Measurements from ENCODE around the gene GRIN1. TPM values are rescaled to one million over a fixed set of nuclear protein-coding genes. Genes with fewer than 3 reads are reported as not detected.
A peak's percentile ranks its signal among the peaks of the same experiment; 100 is the strongest.

GRIN1 gene
- total and polyA plus RNA-seq, 5 donors: 0.08 to 0.09 TPM; not detected in 3

DNA sequence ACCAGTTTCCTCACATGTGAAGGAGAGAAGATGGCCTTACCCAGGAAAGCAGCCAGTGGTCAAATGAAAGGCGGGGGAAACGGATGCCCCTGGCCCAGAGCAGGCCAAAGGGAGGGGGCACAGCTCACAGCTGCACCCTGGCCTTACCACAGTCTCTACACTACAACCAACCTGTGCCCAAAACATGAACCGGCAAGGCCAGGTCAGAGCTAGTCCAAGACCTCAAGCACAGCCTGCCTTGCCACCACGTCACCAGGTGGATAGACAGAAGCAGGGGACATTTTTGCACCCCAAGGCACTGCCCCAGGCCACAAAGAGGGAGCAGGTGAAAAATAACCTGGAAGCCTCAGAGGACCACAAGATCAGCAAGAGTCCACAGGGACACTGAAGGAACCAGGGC is 4.5 kb downstream of the GRIN1 start:
- no peaks in the 10 kb centered on the region for H3K4me1 ChIP-seq (ENCODE audit: control insufficient read depth, insufficient read depth, low read length)
- intact Hi-C loops (cut with DNase I): no loop called here
- WGBS: 59% methylated on average over 4 of the region's 4 CpGs
- H3K27me3 ChIP-seq (ENCODE audit: control insufficient read depth, insufficient read depth): no peaks in the 10 kb centered on the region
- H3K27ac ChIP-seq (ENCODE audit: low read length): no peak overlapping the region
- DNase-seq: peak in 1 of 3 donors; percentile 9
- no peaks in the 10 kb centered on the region for H3K9me3 ChIP-seq (ENCODE audit: control insufficient read depth, low read length)
- H3K4me3 ChIP-seq (ENCODE audit: low read length): no peak overlapping the region
- ATAC-seq: no peak

DNA sequence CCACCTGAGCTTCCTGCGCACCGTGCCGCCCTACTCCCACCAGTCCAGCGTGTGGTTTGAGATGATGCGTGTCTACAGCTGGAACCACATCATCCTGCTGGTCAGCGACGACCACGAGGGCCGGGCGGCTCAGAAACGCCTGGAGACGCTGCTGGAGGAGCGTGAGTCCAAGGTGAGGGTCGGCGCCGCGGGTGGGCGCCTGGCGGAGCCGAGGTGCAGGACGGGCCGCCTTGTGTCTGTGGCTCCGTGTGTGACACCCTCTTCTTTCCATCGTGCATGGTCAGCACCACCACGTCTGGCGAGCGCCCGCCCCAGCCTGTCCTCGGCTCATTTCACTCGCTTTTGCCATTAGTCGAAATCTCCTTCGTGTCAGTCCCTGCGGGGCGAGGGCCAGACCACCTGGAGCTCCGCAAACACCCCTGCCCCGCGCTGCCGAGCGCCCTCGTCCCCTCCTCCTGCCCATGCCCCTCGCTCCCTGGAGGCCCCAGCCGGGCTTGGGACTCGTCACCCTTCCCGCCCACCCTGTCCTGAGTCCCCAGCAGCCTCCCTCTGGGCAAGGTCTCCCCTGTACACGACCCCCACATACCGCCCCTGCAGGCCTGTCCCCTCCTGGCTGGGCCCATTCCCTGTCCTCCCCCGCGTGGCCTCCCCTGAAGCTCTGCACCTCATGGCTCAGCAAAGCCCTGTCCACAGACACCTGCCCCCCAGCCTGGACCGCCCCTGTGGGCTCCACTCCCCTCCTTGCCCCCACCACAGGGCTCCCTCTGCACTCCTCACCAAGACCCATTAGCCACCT is 7.0 kb downstream of the GRIN1 start:
- H3K4me3 ChIP-seq (ENCODE audit: low read length): no peak overlapping the region
- H3K27ac ChIP-seq (ENCODE audit: low read length): no peak overlapping the region
- WGBS: 51% methylated on average over 48 of the region's 49 CpGs
- intact Hi-C loops (cut with DNase I): no loop called here
- DNase-seq (peak; percentile 7 to 49 (median 34)), ATAC-seq (peak in 1 of 2 donors; percentile 36)
- no peaks in the 10 kb centered on the region for H3K4me1 ChIP-seq (ENCODE audit: control insufficient read depth, insufficient read depth, low read length)
- no peaks in the 10 kb centered on the region for H3K27me3 ChIP-seq (ENCODE audit: control insufficient read depth, insufficient read depth)
- no peaks in the 10 kb centered on the region for H3K9me3 ChIP-seq (ENCODE audit: control insufficient read depth, low read length)

DNA sequence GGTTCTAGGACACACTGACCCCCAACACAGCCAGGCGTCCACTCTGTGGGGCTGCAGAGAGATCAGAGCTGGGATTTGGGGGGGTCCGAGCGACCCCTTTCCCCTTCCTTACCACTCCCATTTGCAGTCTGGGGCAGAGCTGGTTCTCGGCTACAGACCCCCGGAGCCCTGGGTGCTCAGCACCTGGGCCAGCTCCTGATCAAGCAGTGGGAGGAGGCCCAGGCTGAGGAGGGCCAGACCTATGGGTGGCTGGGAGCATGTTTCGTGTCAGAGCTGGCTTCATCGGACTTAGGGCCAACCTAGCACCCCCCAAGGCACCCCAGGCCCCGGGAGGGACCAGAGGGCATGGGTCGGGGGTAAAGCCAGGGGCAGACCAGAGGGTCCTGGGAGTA is 7.6 kb downstream of the GRIN1 start:
- Histone ChIP-seq H3K9me3 (ENCODE audit: control insufficient read depth, low read length) (no peaks in the 10 kb centered on the region), H3K27me3 (ENCODE audit: control insufficient read depth, insufficient read depth) (no peaks in the 10 kb centered on the region), H3K4me3 (ENCODE audit: low read length) (no peak overlapping the region), H3K4me1 (ENCODE audit: control insufficient read depth, insufficient read depth, low read length) (no peaks in the 10 kb centered on the region), H3K27ac (ENCODE audit: low read length) (no peak overlapping the region)
- peak; percentile 10 to 23 (median 11) for DNase-seq
- peak in 1 of 2 donors; percentile 9 for ATAC-seq
- intact Hi-C loops (cut with DNase I): no loop called here
- 58% methylated on average over 9 of the region's 9 CpGs for WGBS

GRCh38 chr9:137147091-137147792 is 8.3 kb downstream of the GRIN1 start:
- no peak overlapping the region for H3K27ac ChIP-seq (ENCODE audit: low read length)
- 87% methylated on average over 26 of the region's 26 CpGs for WGBS

GRCh38 chr9:137147793-137148160 is 8.8 kb downstream of the GRIN1 start:
- no peaks in the 10 kb centered on the region for H3K9me3 ChIP-seq (ENCODE audit: control insufficient read depth, low read length)
- no peaks in the 10 kb centered on the region for H3K4me1 ChIP-seq (ENCODE audit: control insufficient read depth, insufficient read depth, low read length)
- H3K27ac ChIP-seq (ENCODE audit: low read length): no peak overlapping the region
- no peaks in the 10 kb centered on the region for H3K27me3 ChIP-seq (ENCODE audit: control insufficient read depth, insufficient read depth)
- H3K4me3 ChIP-seq (ENCODE audit: low read length): no peak overlapping the region
- intact Hi-C loops (cut with DNase I): no loop called here
- no peak for ATAC-seq
- DNase-seq: peak in 2 of 3 donors; percentile 32 to 54
- 28% methylated on average over 24 of the region's 24 CpGs for WGBS

More at GRCh38 chr9:137147091-137147792, 8.3 kb downstream of the GRIN1 start:
- Histone ChIP-seq H3K4me3 (ENCODE audit: low read length) (no peak overlapping the region), H3K27me3 (ENCODE audit: control insufficient read depth, insufficient read depth) (no peaks in the 10 kb centered on the region), H3K4me1 (ENCODE audit: control insufficient read depth, insufficient read depth, low read length) (no peaks in the 10 kb centered on the region), H3K9me3 (ENCODE audit: control insufficient read depth, low read length) (no peaks in the 10 kb centered on the region)
- ATAC-seq (no peak), DNase-seq (peak; percentile 4 to 26 (median 5))
- intact Hi-C loops (cut with DNase I): no loop called here

GRCh38 chr9:137148242-137148641 is 9.3 kb downstream of the GRIN1 start:
- DNase-seq: peak in 2 of 3 donors; percentile 16 to 36

GRCh38 chr9:137148661-137149060 is 9.7 kb downstream of the GRIN1 start:
- DNase-seq (peak in 2 of 3 donors; percentile 24 to 27), ATAC-seq (no peak)
- Histone ChIP-seq H3K27me3 (ENCODE audit: control insufficient read depth, insufficient read depth) (no peaks in the 10 kb centered on the region), H3K4me1 (ENCODE audit: control insufficient read depth, insufficient read depth, low read length) (no peaks in the 10 kb centered on the region), H3K27ac (ENCODE audit: low read length) (no peak overlapping the region), H3K4me3 (ENCODE audit: low read length) (no peak overlapping the region), H3K9me3 (ENCODE audit: control insufficient read depth, low read length) (no peaks in the 10 kb centered on the region)
- WGBS: 84% methylated on average over 19 of the region's 19 CpGs
- intact Hi-C loops (cut with DNase I): no loop called here

More at GRCh38 chr9:137148242-137148641, 9.3 kb downstream of the GRIN1 start:
- Histone ChIP-seq H3K27me3 (ENCODE audit: control insufficient read depth, insufficient read depth) (no peaks in the 10 kb centered on the region), H3K27ac (ENCODE audit: low read length) (no peak overlapping the region), H3K4me3 (ENCODE audit: low read length) (no peak overlapping the region), H3K4me1 (ENCODE audit: control insufficient read depth, insufficient read depth, low read length) (no peaks in the 10 kb centered on the region), H3K9me3 (ENCODE audit: control insufficient read depth, low read length) (no peaks in the 10 kb centered on the region)
- 72% methylated on average over 27 of the region's 27 CpGs for WGBS
- no peak for ATAC-seq
- intact Hi-C loops (cut with DNase I): no loop called here

- no peaks in the 10 kb centered on the region for H3K27me3 ChIP-seq (ENCODE audit: control insufficient read depth, insufficient read depth)
- intact Hi-C loops (cut with DNase I): no loop called here
- H3K27ac ChIP-seq (ENCODE audit: low read length): no peak overlapping the region
- ATAC-seq: no peak
- WGBS: 82% methylated on average over 5 of the region's 5 CpGs
- H3K9me3 ChIP-seq (ENCODE audit: control insufficient read depth, low read length): no peaks in the 10 kb centered on the region
- DNase-seq: peak in 1 of 3 donors; percentile 19
- H3K4me3 ChIP-seq (ENCODE audit: low read length): no peak overlapping the region
- H3K4me1 ChIP-seq (ENCODE audit: control insufficient read depth, insufficient read depth, low read length): no peaks in the 10 kb centered on the region
These were observed 10.4 kb downstream of the GRIN1 start for GRCh38 chr9:137149363-137149762.

- Histone ChIP-seq H3K4me1 (ENCODE audit: control insufficient read depth, insufficient read depth, low read length) (no peaks in the 10 kb centered on the region), H3K27ac (ENCODE audit: low read length) (no peak overlapping the region), H3K27me3 (ENCODE audit: control insufficient read depth, insufficient read depth) (no peaks in the 10 kb centered on the region), H3K4me3 (ENCODE audit: low read length) (no peak overlapping the region), H3K9me3 (ENCODE audit: control insufficient read depth, low read length) (no peaks in the 10 kb centered on the region)
- ATAC-seq: no peak
- peak in 2 of 3 donors; percentile 20 to 22 for DNase-seq
- WGBS: 54% methylated on average over 20 of the region's 20 CpGs
- intact Hi-C loops (cut with DNase I): no loop called here
These were observed 11.1 kb downstream of the GRIN1 start for GRCh38 chr9:137149942-137150616.

DNA sequence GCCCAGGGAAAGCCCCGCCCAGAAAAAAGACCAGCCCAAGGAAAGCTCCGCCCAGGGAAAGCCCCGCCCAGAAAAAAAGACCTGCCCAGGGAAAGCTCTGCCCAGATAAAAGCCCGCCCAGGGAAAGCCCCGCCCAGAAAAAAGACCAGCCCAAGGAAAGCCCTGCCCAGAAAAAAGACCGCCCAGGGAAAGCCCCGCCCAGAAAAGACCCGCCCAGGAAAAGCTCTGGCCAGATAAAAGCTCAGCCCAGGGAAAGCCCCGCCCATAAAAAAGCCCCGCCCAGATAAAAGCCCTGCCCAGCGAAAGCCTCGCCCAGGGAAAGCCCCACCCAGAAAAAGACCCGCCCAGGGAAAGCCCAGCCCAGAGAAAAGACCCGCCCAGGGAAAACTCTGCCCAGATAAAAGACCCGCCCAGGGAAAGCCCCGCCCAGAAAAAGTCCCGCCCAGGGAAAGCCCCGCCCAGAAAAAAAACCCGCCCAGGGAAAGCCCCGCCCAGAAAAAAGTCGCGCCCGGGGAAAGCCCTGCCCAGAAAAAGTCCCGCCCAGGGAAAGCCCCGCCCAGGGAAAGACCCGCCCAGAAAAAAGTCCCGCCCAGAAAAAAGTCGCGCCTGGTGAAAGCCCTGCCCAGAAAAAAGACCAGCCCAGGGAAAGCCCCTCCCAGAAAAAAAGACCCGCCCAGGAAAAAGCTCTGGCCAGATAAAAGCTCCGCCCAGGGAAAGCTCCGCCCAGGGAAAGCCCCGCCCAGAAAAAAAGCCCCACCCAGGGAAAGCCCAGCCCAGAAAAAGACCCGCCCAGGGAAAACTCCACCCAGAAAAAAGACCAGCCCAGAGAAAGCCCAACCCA is 11.9 kb downstream of the GRIN1 start:
- Histone ChIP-seq H3K27ac (ENCODE audit: low read length) (no peak overlapping the region), H3K4me1 (ENCODE audit: control insufficient read depth, insufficient read depth, low read length) (no peaks in the 10 kb centered on the region), H3K4me3 (ENCODE audit: low read length) (no peak overlapping the region), H3K27me3 (ENCODE audit: control insufficient read depth, insufficient read depth) (no peaks in the 10 kb centered on the region), H3K9me3 (ENCODE audit: control insufficient read depth, low read length) (no peaks in the 10 kb centered on the region)
- 36% methylated on average over 34 of the region's 34 CpGs for WGBS
- ATAC-seq: peak in 1 of 2 donors; percentile 40
- DNase-seq: peak in 2 of 3 donors; percentile 38 to 56
- intact Hi-C loops (cut with DNase I): no loop called here

Measured in right cardiac atrium (tissue), 5 donors.